ENCODE results near the gene MMP24.
A peak's percentile ranks its signal among the peaks of the same experiment; 100 is the strongest.
"Not testable (repeated sequence)": the region's sequence is repeated elsewhere in the genome, so short reads cannot be mapped to it uniquely, and the experiment has no call there.

The MMP24 gene

GRCh38 chr20:35260426-35260825 lies 33.9 kb downstream of the MMP24 start:
- DNase-seq (ENCODE audit: low spot score), result no peak

- DNase-seq (ENCODE audit: low spot score), result not testable (repeated sequence)
Measured at GRCh38 chr20:35262321-35262720, 35.8 kb downstream of the MMP24 start.

- not testable (repeated sequence) for DNase-seq (ENCODE audit: low spot score)
Measured at GRCh38 chr20:35262731-35263531, 36.4 kb downstream of the MMP24 start.

- no peak for DNase-seq (ENCODE audit: low spot score)
Measured at GRCh38 chr20:35263532-35264341, 37.2 kb downstream of the MMP24 start.

- no peak for DNase-seq (ENCODE audit: low spot score)
Measured at GRCh38 chr20:35264755-35265154, 38.3 kb downstream of the MMP24 start.

- no peak for DNase-seq (ENCODE audit: low spot score)
Measured at GRCh38 chr20:35267092-35267491, 40.6 kb downstream of the MMP24 start.

GRCh38 chr20:35269055-35269781 lies 42.7 kb downstream of the MMP24 start:
- peak; percentile 68 for DNase-seq (ENCODE audit: low spot score)

GRCh38 chr20:35270021-35270902 lies 43.8 kb downstream of the MMP24 start:
- DNase-seq (ENCODE audit: low spot score), result no peak

GRCh38 chr20:35271073-35271882 lies 44.8 kb downstream of the MMP24 start:
- DNase-seq (ENCODE audit: low spot score), result no peak

GRCh38 chr20:35271904-35272303 lies 45.4 kb downstream of the MMP24 start:
- DNase-seq (ENCODE audit: low spot score), result no peak

GRCh38 chr20:35273449-35274171 lies 47.1 kb downstream of the MMP24 start:
- DNase-seq (ENCODE audit: low spot score), result no peak

- DNase-seq (ENCODE audit: low spot score), result no peak
Measured at GRCh38 chr20:35274172-35275092, 47.9 kb downstream of the MMP24 start.

GRCh38 chr20:35275741-35276251 lies 49.3 kb downstream of the MMP24 start:
- no peak for DNase-seq (ENCODE audit: low spot score)

- no peak for DNase-seq (ENCODE audit: low spot score)
Measured at GRCh38 chr20:35276408-35276807, 49.9 kb downstream of the MMP24 start.

- no peak for DNase-seq (ENCODE audit: low spot score)
Measured at GRCh38 chr20:35277127-35277526, 50.6 kb downstream of the MMP24 start.

GRCh38 chr20:35277531-35278395 lies 51.3 kb downstream of the MMP24 start, which contains the start of gene MMP24OS:
MMP24OS (minus strand) TSS chr20:35278122; CDS start chr20:35277929, 193 bp downstream.
- peak; percentile 90 for DNase-seq (ENCODE audit: low spot score)

GRCh38 chr20:35279040-35279439 lies 52.5 kb downstream of the MMP24 start:
- DNase-seq (ENCODE audit: low spot score), result no peak

Data from left forelimb (tissue), 1 donor.